Stimulated activated CD4-positive, alpha-beta T cell treated with anti-CD3 and anti-CD28 coated beads, TNF-alpha, amount 100 ng/mL, for 48 hours (primary cell): ENCODE data around the gene CCSER1.
"Not testable (repeated sequence)": the region's sequence is repeated elsewhere in the genome, so short reads cannot be mapped to it uniquely, and the experiment has no call there.

Source experiments
- DNase-seq, 3 donors: peaks; one replicate each; pipeline ENCODE4 v3.0.0-alpha.2; 2020; ENCODE audit warnings: low read depth in 3 of 3

The CCSER1 gene

DNA sequence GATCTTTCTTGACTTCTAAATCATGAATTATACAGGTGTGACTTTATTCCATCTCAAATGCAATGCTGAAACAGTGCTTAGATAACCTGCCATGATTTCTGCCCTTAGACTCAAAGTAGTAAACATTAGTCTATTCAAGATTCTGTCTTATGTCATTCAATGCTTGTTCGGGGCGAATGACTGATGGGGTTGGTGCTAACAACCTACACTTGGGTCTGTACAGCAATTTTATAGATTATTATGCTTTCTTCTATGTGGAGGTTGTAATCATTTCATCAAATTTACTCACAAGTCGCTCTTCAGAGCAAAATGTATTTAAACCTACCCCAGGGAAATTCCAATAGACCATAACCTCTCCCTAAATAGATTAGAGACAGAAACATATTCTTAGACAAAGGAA is 1155.0 kb downstream of the CCSER1 start:
- no peak for DNase-seq

DNA sequence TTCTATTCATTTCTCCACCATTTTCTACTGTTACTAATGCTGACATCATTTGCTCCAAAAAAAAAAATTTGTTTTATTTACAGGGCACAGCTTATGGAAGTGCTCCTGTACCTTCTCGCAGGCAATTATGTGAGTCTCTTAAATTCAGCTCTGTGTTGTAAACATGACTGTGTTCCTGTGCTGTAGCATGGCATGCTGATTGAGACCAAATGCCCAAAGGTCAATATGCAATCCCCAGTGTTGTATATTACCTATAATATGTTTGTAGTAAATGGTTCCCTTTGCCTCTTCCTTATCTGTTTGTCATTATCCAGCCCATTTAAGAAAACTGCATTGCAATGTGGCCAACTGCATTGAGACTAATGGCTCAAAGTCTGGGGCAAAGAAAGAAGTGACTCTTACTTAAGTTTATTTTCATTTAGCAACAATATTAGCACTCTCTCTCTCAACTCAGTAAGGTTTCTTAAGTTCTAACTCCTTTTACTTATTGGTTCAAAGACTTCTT is 1156.6 kb downstream of the CCSER1 start:
- DNase-seq = no peak

DNA sequence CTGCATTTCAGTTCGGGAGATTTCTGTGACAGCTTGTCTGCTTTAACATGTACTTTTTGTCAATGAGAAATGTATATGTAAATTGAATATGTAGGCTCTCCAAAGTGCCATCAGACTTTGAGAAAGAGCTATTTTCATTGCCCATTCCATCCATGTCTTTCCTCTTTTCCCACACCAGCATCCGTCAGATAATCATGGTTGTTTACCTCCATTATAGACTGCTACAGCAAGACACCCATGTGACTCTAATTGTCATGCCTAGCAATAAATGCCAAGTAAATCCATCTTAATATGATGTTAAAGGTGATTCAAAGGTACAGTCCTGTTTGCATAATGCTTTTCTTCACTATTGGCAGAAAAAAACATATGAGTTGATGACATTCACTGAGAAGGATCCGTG is 1157.3 kb downstream of the CCSER1 start:
- DNase-seq = no peak

DNA sequence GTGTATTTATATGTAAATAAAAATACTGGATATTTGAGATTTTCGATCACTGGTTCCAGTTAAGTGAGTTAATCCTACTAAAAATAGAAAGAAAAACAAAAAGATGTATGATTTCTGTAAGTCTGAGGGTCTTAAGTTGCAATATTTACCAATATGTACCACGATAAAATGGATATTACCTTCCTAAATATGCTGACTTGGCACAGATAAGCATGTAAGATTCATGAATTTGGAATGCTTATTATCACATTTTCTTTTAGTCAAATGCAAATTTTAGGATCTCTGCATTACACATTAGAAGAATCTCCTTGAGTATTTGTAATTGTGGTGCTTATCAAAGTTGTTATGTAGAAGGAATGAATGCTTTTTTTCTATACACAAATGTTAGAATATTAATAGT is 1158.3 kb downstream of the CCSER1 start:
- DNase-seq = no peak

DNA sequence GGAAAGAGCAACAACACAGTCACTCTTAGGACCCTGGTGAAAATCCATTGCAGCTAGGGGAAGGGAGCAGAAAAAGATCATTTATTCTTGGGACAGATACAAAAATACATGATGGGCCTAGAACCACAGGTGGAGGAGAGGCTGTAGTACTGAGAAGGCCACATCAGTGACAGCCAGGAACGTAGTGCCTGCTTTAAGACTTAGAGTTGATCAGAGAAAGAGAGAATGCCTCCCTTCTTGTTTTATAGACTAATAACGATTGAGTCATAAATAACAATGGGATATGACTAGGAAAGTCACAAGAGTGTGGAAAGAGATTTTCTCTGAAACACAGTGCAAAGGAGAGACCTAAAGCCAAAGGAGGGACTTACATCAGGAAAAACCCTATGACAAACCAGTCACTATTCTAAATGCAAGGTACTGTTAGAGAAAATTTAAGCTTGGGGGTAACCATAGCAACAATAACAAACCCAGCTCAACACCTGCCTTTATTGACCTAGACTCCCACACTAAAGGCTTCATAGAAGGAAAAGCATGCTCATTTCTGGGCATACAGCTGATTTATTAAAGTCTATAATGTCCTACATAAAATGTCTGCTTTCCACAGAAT is 1161.6 kb downstream of the CCSER1 start:
- no peak for DNase-seq

DNA sequence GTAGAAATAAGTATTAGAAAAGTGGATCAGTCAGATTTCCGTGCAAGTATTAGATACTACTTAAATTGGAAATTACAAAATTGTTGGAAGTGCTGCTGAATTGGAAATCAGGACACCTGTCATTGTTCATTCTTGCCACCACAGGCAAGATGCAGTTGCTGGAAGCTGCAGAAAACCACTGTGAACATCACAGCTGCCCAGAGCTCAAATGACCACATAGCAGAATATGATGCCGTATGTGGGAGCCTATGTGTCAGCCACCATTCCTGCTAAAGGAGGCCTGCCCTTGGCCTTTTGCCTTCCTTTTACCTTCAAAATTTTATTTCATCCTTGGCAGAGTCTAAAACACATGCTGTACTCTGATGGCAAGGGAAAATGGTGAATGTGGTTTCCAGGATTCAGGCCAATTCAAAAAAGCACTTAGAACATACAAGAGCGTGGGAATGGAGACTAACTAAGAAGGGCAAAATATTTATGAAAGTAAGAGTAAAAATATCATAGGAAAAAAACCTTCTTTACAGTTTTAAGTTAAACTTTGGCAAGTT is 1171.0 kb downstream of the CCSER1 start:
- no peak for DNase-seq

DNA sequence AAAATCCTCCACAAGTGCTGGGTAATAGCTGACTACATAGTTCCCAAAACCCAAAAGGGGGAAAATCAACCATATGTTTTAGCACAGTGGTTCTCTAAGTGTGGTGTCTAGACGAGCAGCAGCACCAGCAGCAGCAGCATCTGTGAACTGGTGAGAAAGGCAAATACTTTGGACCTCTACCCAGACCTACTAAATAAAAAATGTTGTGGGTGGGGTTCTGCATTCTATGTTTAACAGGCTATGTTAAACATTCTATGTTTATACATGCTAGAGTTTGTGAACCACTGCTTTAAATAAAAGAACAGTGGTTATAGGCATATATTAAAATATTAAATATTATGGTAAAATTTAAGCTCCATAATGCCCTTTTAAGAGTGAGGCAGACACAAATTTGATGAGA is 1171.6 kb downstream of the CCSER1 start:
- DNase-seq = no peak

DNA sequence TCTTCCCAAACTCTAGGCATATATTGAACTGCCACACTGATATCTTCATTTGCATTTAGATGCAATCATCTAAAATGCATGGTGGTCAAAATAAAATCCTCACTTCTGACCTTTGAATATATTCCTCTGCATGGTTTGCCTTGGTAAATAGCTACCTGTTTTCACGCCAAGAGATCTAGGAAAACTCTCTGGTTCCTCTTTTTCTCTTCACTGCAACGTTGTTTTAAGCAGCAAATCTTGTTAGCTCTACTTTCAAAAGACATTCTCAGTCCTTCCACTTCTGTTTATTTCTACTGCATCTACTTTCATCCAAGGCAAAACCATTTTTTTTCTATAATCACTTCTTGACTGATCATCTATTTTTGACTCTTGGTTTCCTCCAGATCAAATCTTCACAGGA is 1174.9 kb downstream of the CCSER1 start:
- no peak for DNase-seq

DNA sequence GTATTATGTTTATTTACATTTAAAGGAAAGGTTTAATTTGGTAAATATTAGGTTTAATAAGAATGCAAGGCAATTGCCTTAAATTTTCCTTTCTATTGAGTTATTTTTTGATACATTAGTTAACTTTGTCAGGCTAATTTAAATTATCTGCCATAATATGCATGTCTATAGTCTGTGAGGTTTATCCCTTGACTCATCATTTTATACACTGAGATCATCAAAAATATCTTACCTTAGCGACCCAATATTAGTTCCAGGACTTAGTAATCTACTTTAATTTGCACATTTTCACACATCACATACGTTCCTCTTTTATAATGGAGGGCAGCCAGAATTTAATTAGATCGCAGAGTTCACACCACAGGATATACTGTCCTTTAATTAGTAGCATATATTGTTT is 1177.1 kb downstream of the CCSER1 start:
- DNase-seq = no peak

DNA sequence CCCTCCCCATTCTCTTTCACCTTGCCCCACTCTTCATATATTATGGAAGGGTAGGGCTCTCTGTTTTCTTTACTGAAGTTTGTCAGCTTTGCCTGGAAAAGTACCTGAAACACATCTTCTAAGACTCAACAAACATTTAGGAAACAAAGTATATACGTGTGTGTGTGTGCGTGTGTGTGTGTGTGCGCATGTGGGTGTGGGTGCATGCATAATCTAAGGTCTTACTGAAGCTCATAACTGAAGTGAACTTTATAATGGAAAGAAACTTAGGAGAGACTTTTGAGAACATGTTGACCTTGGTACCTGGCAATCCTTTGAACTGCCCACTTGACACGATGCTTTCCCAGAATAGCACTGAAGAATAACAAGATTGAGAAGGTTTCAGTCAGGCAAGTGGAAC is 1190.2 kb downstream of the CCSER1 start:
- no peak for DNase-seq

DNA sequence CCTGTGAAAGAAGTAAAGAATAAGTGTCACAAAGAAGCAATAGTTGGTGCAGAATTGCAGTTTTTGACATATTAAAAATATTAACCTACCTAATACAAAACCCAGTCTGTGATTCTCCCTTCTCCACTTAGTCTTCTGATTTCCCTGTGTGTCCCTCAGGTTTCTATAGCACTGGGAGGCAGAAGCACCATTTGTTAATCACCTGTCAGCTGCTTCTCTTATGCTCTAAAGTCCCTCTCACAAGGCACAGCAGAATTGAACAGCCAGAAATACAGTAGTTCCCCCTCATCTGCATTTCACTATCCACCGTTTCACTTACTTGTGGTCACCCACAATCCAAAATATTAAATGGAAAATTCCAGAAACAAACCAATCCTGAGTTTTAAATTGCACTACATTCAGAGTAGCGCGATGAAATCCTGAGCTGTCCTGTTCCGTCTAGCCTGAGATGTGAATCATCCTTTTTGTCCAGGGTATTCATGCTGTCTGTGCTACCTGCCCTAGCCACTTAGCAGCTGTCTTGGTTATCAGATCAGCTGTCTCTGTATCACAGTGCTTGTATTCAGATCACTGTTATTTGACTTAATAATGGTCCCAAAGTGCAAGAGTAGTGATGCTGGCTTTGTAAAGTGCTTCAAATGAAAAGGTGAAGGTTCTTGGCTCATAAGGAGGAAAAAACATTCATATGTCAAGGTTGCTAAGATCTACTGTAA is 1192.5 kb downstream of the CCSER1 start:
- DNase-seq = no peak

DNA sequence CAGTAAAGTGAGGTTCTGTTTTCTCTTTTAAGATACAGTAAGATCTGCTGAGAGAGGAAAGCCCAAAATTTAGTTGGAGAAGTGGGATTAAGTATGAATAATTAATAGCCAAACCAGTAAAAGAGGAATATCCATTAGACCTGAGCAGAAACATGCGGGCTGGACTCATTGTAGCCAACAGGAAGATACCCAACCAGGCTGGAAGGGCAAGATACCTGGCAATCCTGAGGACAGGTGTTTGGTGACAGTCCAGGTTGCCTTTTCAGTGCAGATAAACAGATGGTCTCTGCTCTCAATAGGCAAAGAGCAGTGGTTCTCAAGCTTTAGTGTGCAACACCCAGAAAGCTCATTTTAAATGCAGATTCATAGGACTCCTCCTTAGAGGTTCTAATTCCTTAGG is 1195.8 kb downstream of the CCSER1 start:
- no peak for DNase-seq

DNA sequence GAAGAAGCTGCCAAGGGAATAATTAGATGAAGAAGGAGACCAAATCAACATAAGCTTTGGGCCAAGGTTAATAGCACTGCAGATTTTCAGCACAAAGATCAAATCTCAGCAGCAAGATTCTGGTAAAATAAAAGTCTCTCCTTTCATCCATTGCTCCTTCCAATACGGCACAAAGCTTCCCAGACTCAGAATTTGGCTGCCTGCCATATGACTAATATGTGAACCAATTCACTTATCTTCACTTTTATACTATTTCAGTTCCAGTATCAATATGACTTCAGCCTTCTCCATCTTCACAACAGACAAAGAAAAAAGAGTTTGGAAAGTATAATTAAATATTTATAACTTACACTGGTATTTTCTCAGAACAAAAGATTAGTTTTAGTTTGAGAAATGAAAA is 1198.3 kb downstream of the CCSER1 start:
- DNase-seq = no peak

DNA sequence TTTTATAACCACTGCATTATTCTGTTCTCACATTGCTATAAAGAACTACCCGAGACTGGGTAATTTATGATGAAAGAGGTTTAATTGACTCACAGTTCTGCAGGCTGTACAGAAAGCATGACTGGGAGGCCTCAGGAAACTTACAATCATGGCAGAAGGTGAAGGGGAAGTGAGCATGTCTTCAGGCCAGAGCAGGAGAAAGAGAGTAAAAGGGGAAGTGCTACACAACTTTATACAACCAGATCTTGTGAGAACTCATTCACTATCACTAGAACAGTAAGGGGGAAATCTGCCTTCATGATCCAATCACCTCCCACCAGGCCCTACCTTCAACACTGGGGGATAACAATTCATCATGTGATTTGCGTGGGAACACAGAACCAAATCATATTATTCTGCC is 1199.0 kb downstream of the CCSER1 start:
- not testable (repeated sequence) for DNase-seq

DNA sequence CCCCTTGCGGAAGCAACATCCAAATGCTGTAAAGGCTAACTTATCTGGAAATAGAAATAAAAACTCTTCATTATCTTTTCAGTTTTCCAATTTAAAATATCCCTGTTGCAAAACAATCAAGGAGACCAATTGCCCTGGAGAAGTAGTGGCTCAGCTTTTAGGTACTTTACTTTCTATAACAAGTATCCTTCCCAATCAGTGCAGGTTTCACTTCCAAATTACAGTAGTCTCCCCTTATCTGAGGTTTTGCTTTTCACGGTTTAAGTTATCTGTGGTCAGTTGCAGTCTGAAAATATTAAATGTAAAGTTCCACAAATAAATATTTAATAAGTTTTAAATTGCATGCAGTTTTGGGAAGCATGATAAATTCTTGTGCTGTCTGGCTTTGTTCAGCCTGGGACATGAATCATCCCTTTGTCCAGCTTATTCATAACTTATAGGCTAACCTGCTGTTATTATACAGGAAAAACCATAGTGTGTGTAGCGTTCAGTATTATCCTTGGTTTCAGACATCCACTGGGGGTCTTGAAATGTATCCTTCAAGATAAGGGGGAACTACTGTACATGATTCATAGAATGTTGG is 1203.5 kb downstream of the CCSER1 start:
- no peak for DNase-seq

DNA sequence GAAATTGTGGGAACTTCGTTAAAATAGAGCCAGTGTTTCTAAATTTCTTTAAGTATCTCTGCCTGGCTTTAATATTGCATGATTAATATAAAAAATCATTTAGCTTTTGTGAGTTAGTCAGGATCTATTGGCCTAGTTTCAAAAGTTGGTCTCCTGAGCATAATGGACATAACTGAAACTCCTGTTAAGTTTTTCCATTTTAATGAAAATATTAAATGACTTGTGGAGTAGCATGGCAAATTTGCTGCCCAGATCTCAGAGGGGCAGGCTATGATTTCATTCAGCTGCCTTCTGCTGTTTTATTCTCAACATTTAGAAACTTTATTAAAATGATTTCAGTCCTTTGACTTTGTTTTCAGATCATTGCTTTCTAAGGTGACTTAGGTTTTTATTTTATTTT is 1213.6 kb downstream of the CCSER1 start:
- DNase-seq = no peak

DNA sequence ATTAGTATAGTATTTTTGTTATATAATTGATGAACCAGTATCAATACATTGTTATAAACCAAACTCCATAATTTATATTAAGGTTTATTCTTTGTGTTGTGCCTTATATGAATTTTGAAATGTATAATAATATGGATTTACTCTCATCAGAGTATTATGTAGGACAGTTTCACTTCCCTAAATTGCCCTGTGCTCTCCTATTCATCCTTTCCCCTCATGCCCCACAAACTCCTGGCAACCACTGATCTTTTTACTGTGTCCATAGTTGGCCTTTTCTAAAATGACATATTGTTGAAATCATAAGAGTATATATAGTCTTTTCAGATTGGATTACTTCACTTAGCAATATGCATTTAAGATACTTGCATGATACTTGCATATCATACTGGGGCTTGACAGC is 1218.4 kb downstream of the CCSER1 start:
- no peak for DNase-seq

DNA sequence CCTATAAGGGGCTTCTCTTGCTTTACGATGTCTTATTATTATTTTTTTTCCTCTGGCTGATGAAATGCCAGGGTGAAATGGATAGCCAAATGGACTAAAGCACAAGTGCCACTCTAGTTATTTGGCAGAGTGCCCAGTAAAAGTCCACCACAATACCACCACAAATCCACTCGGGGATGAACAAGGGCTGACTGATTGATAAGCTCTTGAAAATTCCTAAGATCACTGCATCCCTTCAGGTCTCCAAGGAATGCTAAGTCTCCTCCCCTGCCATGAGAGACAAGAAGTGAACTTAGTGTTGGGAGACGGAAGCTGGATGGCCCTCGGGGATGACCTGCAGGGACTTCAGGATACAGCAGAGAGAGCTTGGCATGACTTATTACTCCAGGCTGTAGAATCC is 1229.3 kb downstream of the CCSER1 start:
- not testable (repeated sequence) for DNase-seq

DNA sequence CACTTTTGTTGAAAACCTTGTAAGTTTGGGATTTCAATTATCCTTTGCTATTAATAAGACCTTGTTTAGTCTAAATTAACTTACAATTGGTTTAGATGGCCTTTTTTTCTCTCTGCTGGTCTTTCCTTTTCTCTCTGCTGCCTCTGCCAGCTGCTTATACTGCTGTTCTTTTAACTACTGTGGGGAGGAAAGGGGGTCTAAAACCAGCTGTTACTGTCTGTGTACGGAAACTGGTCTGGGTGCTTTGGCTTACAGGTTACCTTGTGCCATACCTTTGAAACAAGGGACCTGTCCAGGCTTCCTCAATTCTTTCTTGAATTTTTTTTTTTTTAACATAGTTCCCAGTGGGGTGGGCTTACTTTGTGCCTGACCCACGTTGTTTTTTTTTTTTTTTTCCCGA is 1230.8 kb downstream of the CCSER1 start:
- not testable (repeated sequence) for DNase-seq

DNA sequence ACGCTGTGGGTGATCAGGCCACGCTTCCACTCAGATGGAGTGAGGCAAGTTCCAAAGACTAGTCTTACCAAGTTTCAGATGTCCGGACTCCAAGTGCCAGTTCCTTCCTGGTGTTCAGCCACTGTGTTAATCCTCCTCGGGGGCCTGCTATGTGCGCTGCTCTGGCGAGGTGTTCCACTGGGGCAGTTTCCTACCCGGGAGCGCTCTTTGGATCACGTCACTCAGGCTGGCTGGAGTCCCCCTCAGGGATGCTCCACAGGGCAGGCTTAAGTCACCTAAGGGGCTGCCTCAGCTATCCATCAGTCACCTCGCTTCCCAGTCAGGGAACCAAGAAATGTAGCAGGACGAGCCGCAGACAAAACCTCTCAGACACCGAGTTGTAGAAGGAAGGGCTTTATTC is 1231.4 kb downstream of the CCSER1 start:
- DNase-seq = not testable (repeated sequence)

DNA sequence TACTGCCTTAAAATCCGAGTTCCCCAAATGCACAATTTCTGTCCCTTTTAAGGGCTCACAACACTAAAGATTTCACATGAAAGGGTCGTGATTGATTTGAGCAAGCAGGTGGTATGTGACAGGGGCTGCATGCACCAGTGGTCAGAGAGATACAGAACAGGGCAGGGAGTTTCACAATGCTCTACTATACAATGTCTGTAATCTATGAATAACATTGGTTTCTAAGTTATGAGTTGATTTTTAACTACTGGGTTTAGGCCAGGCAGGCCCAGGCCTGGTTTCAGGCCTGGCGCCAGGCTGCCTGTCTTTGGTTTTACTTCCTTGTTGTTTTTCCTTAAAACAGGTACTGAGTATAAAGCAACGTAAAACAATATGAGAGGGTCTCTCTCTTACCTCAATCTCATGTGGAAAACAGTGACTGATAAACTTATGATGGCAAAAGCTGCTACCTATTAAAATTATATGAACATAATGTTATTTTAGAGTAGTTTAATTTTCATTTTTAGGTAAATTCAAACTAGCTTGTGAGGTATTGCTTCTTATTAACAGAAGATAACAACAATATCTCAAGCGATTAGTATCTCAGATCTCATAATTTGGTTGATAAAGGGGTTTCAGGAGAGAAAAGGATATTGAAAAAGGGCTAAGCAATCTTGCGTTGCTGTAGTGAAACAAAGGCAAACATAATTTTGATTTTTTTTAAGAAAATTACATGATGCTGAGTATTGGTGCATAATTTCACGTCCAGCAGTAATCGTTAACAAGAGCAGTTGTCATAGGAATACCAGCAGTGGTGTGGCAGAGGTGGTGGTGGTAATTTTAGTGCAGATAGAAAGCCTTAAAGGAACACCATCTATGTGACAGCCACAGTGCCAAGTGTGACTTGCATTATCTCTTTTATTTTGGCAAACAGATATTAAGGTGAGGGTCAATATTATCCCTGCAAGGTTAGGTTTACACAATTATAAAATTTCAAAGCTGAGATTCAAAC is 1232.1 kb downstream of the CCSER1 start:
- no peak for DNase-seq

DNA sequence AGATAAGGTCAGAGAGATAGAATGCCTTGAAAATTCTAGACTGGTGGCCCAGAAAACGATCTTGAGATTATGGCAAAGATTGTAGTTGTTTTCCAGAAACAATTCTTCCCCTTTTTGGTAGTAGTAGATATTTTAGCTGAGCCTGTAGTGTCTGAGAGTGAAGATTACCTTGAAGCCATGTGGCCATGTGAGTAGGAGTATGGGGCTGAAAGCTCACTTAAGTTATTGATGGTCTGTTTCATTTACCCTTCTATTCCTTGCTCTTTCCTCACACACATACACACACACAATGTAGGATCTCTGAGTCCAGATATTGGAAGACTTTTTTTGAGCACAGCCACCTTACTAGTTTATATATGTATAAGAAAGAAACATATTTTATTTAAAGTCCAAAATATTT is 1234.9 kb downstream of the CCSER1 start:
- DNase-seq = no peak
